K562 (cell line): ENCODE measurements around the gene CLHC1. TPM values are rescaled to one million over a fixed set of nuclear protein-coding genes. Genes with fewer than 3 reads are reported as not detected.

Experiments
- ATAC-seq: fragments of 200-7000 bp; cut with Tn5 transposase; 3 replicates; pipeline ENCODE4 v1.9.1; 2020; ENCODE audit warnings: moderate library complexity
- BruUV-seq: library from RNA; stranded (reverse); fragments of 400-500 nt; replicated peaks from 2 replicates; lab custom pipeline; 2021; lab: Mats Ljungman, UMichigan
- CTCF ChIA-PET: fragments of 300-600 bp; formaldehyde crosslinking; extraction: SDS; loops from one replicate; lab custom pipeline; 2021; ENCODE audit warnings: low intra/inter-chr PET ratio; lab: Yijun Ruan, JAX
- POLR2A ChIA-PET: fragments of 300-600, 350-650 bp; sonication (Branson Sonifier 250); formaldehyde crosslinking; extraction: SDS; loops from one replicate; lab custom pipeline; 2021; ENCODE audit warnings: antibody characterized with exemption, inconsistent platforms; lab: Yijun Ruan, JAX
- DNase-seq, 4 experiments: peaks; one replicate each; pipeline versions ENCODE4 v3.0.0 to v3.0.0-alpha.2; 2011 to 2018; ENCODE audit warnings: low spot score in 3 of 4, mixed read lengths in 3 of 4; ENCODE audit errors: extremely low read depth in 1 of 4
- FAIRE-seq: peaks from 2 replicates; lab custom pipeline; 2011; peaks lifted over from hg19 to GRCh38; lab: Jason Lieb, UNC
- H2AFZ ChIP-seq: 2 replicates; pipeline ENCODE4 v1.6.0; 2011; ENCODE audit warnings: low read depth, low read length, control low read depth, inconsistent platforms
- H3K27ac ChIP-seq: fragments of 200-600 bp; 3 replicates; pipeline ENCODE4 v1.8.0; 2011; ENCODE audit warnings: low read depth, mild to moderate bottlenecking, control low read depth, inconsistent platforms, low read length, moderate library complexity, mixed read lengths; ENCODE audit errors: extremely low read depth
- H3K27me3 ChIP-seq, 2 experiments: fragments of 300-600 bp in 1 of 2; 2 replicates in 1 of 2; 3 replicates in 1 of 2; pipeline versions ENCODE4 v1.6.0 to v1.8.0; 2011; ENCODE audit warnings: inconsistent platforms in 2 of 2, low read length in 2 of 2, mild to moderate bottlenecking in 1 of 2, mixed read lengths in 1 of 2, moderate library complexity in 1 of 2; ENCODE audit not compliant: control insufficient read depth in 2 of 2, insufficient read depth in 2 of 2
- H3K36me3 ChIP-seq: fragments of 300-600 bp; 3 replicates; pipeline ENCODE4 v1.8.0; 2011; ENCODE audit warnings: mild to moderate bottlenecking, low read length, inconsistent platforms; ENCODE audit not compliant: control insufficient read depth, insufficient read depth
- H3K4me1 ChIP-seq, 2 experiments: fragments of 200-600 bp in 1 of 2; replicated peaks in 1 of 2; 2 replicates in 1 of 2; 3 replicates in 1 of 2; pipeline versions ENCODE4 v1.5.1 to v1.8.0; 2011; ENCODE audit warnings: inconsistent platforms in 2 of 2, low read length in 2 of 2, mild to moderate bottlenecking in 1 of 2, mixed read lengths in 1 of 2, moderate library complexity in 1 of 2; ENCODE audit not compliant: control insufficient read depth in 2 of 2, insufficient read depth in 2 of 2
- H3K4me2 ChIP-seq: 2 replicates; pipeline ENCODE4 v1.6.1; 2011; ENCODE audit warnings: low read length, control low read depth, inconsistent platforms, mixed read lengths; ENCODE audit not compliant: insufficient read depth
- H3K4me3 ChIP-seq: fragments of 200-600 bp; sonication (generic), shearing (Covaris generic); 2 replicates; pipeline ENCODE4 v1.5.1; 2016; ENCODE audit warnings: control low read depth, inconsistent platforms
- H3K79me2 ChIP-seq: fragments of 200-600 bp; 3 replicates; pipeline ENCODE4 v1.8.0; 2011; ENCODE audit warnings: low read length, inconsistent platforms; ENCODE audit not compliant: control insufficient read depth, insufficient read depth
- H3K9ac ChIP-seq, 2 experiments: 2 replicates each; pipeline versions ENCODE4 v1.6.0 to v1.6.1; 2011; ENCODE audit warnings: low read depth in 2 of 2, low read length in 2 of 2, control low read depth in 1 of 2, inconsistent platforms in 1 of 2, mild to moderate bottlenecking in 1 of 2, mixed read lengths in 1 of 2; ENCODE audit not compliant: insufficient read depth in 1 of 2
- H3K9me1 ChIP-seq: one replicate; pipeline ENCODE4 v1.6.0; 2011; ENCODE audit warnings: inconsistent platforms, mild to moderate bottlenecking, low read length, moderate library complexity; ENCODE audit not compliant: control insufficient read depth, insufficient read depth
- H3K9me3 ChIP-seq: replicated peaks from 2 replicates; pipeline ENCODE4 v1.5.1; 2011; ENCODE audit warnings: low read depth, low read length, inconsistent platforms; ENCODE audit not compliant: control insufficient read depth, insufficient read depth
- H4K20me1 ChIP-seq: replicated peaks from 2 replicates; pipeline ENCODE4 v1.6.1; 2011; ENCODE audit warnings: low read length, inconsistent platforms, mixed read lengths; ENCODE audit not compliant: control insufficient read depth, insufficient read depth
- AFF1 ChIP-seq, 2 experiments: fragments of 450-650 bp; IDR thresholded peaks; 2 replicates each; pipeline ENCODE4 v1.6.1; 2018; ENCODE audit warnings: mild to moderate bottlenecking in 2 of 2, low read depth in 1 of 2; ENCODE audit not compliant: partially characterized antibody in 2 of 2
- CSDE1 ChIP-seq, 2 experiments: fragments of 450-650 bp; IDR thresholded peaks; 2 replicates each; pipeline ENCODE4 v1.6.1; 2016; ENCODE audit warnings: mild to moderate bottlenecking in 1 of 2
- ETV6 ChIP-seq, 3 experiments: fragments of 150-350 bp in 1 of 3; sonication (generic) in 1 of 3; formaldehyde crosslinking in 1 of 3; IDR thresholded peaks; 2 replicates each; pipeline versions ENCODE4 v1.6.1 to v1.8.0; 2014 to 2022; ENCODE audit warnings: borderline replicate concordance in 2 of 3, low read depth in 2 of 3, antibody characterized with exemption in 1 of 3, low read length in 1 of 3, mild to moderate bottlenecking in 1 of 3, missing genetic modification reagents in 1 of 3
- GTF2B ChIP-seq: IDR thresholded peaks from 2 replicates; pipeline ENCODE4 v1.6.1; 2011; ENCODE audit not compliant: insufficient read length; ENCODE audit errors: extremely low read depth
- HNRNPL ChIP-seq: fragments of 200-400 bp; formaldehyde crosslinking; IDR thresholded peaks from 2 replicates; pipeline ENCODE4 v1.6.1; 2017; ENCODE audit warnings: low read depth, mild to moderate bottlenecking, low read length
- MYBL2 ChIP-seq, 2 experiments: fragments of 450-650 bp in 1 of 2; sonication (generic) in 1 of 2; formaldehyde crosslinking in 1 of 2; IDR thresholded peaks; 2 replicates each; pipeline versions ENCODE4 v1.6.1 to v1.8.1; 2017 to 2022; ENCODE audit warnings: borderline replicate concordance in 1 of 2, inconsistent platforms in 1 of 2, low read depth in 1 of 2, mild to moderate bottlenecking in 1 of 2, missing genetic modification reagents in 1 of 2, moderate library complexity in 1 of 2
- NR1H2 ChIP-seq: sonication (generic); formaldehyde crosslinking; IDR thresholded peaks from 2 replicates; pipeline ENCODE4 v1.4.0; 2020; ENCODE audit warnings: mild to moderate bottlenecking, missing genetic modification reagents
- SMARCA4 ChIP-seq: fragments of 450-650 bp; IDR thresholded peaks from 2 replicates; pipeline ENCODE4 v1.6.1; 2016
- STAT5A ChIP-seq: IDR thresholded peaks from 2 replicates; pipeline ENCODE4 v1.6.1; 2012; ENCODE audit warnings: low read length, inconsistent platforms, borderline replicate concordance
- ZNF639 ChIP-seq, 2 experiments: fragments of 200-800 bp in 1 of 2; sonication (Bioruptor generic) in 1 of 2; sonication (generic) in 1 of 2; formaldehyde crosslinking in 1 of 2; IDR thresholded peaks in 1 of 2; conservative IDR thresholded peaks in 1 of 2; 2 replicates each; pipeline versions ENCODE4 v1.5.0 to v1.6.1; 2016 to 2020; ENCODE audit warnings: missing compliant biosample characterization in 1 of 2, missing genetic modification characterization in 1 of 2, missing genetic modification reagents in 1 of 2
- WGBS: fragments of 100-300 bp; shearing (Covaris generic); methylation state at CpG from one replicate; pipeline ENCODE4 v1.1.6; 2016; ENCODE audit warnings: low coverage, mixed read lengths; ENCODE audit not compliant: insufficient coverage; ENCODE audit errors: missing lambda C conversion rate; 5-methylcytosine and 5-hydroxymethylcytosine counted together
- in situ Hi-C: fragments of 300-500 bp; cut with MboI; formaldehyde crosslinking; loops from 4 replicates; pipeline ENCODE4 v1.15.0; 2018; ENCODE audit warnings: inconsistent platforms, mixed read lengths
- intact Hi-C: fragments of 100-400 bp; cut with micrococcal nuclease; formaldehyde crosslinking; loops from 2 replicates; pipeline ENCODE4 v1.14.2; 2022
- polyA plus RNA-seq, 8 experiments: library from polyadenylated mRNA; depleted of rRNA in 4 of 8; stranded (reverse) in 5 of 8; unstranded in 3 of 8; fragments of >200 nt; fragmentation: Nextera tagmentation in 2 of 8; fragmentation: Illumina TruSeq in 1 of 8; extraction: Ambion mirVana in 2 of 8; extraction: Trizol in 1 of 8; gene quantifications; 2 replicates each; pipeline versions ENCODE4 v1.2.1 to v1.2.3, GENCODE V29; 2011 to 2014; ENCODE audit warnings: inconsistent platforms in 1 of 8, missing spikeins in 1 of 8
- total RNA-seq, 7 experiments: library from RNA; depleted of rRNA in 6 of 7; stranded (reverse); fragments of >200 nt in 6 of 7; fragmentation: Illumina TruSeq in 2 of 7; extraction: Trizol in 2 of 7; gene quantifications; 2 replicates each; pipeline versions ENCODE4 v1.2.1 to v1.2.3, GENCODE V29; 2011 to 2021; ENCODE audit warnings: low replicate concordance in 1 of 7

The CLHC1 gene
- total and polyA plus RNA-seq, 9 of the 15 experiments (the other 6 are each of a cell fraction or from before 2014, with no cell fraction given) = 3.7 to 14.3 (median 8.6) TPM

GRCh38 chr2:55233658-55233940, 1.5 kb upstream of the CLHC1 start (continued):
- no peak for TF ChIP-seq ETV6 (IDR thresholded peaks at IDR 0.05; ENCODE audit: borderline replicate concordance in 1 of 2, low read depth in 2 of 2, low read length in 1 of 2)
- TF ChIP-seq ETV6 (CRISPR knock-in tag; IDR thresholded peaks at IDR 0.05; ENCODE audit: borderline replicate concordance) = no peak
- TF ChIP-seq AFF1 (IDR thresholded peaks at IDR 0.05; ENCODE audit: low read depth in 1 of 2, partially characterized antibody in 2 of 2) = no peak

- in situ Hi-C loops = no loop called here
- H3K4me3 ChIP-seq = peak overlapping the region; percentile 79
- CTCF ChIA-PET = interaction anchor here (0.6 kb wide), 1 partner anchor 710 kb away, joined by 3 read pairs; no protein-coding TSS in a partner anchor
- peak; percentile 37 to 50 (median 46) for DNase-seq
- H3K9ac ChIP-seq = peak overlapping the region; percentile 99 to 100
- H3K4me2 ChIP-seq = peak overlapping the region; percentile 96
- peaks cover 67% of the 10 kb centered on the region for H3K79me2 ChIP-seq
- ATAC-seq = peak; percentile 36
- H3K27ac ChIP-seq = peak overlapping the region; percentile 99
- peaks cover 14 to 32% of the 10 kb centered on the region in 2 experiments for H3K4me1 ChIP-seq
- WGBS = 1% methylated on average over 33 of the region's 33 CpGs
- peaks cover 47% of the 10 kb centered on the region for H3K36me3 ChIP-seq
- TSS peak; percentile 59 for BruUV-seq
- intact Hi-C loops = loop anchor here (2.0 to 5.0 kb wide), 3 partner anchors 181 to 384 kb away; partner anchors contain the start of genes CCDC88A, PPP4R3B and RTN4
- no peaks in the 10 kb centered on the region; the same call in 1 of the 2 replicates for H4K20me1 ChIP-seq
- POLR2A ChIA-PET = interaction anchor here (0.9 to 1.4 kb wide), 13 partner anchors 9 to 287 kb away, joined by 3 to 12 read pairs (median 4); partner anchors contain the start of genes CFAP36 and RTN4
- H3K9me1 ChIP-seq = no peaks in the 10 kb centered on the region
- H3K27me3 ChIP-seq = no peaks in the 10 kb centered on the region
- H2AFZ ChIP-seq = peak overlapping the region; percentile 100
- no peaks in the 10 kb centered on the region for H3K9me3 ChIP-seq
- no peak for FAIRE-seq
- TF ChIP-seq SMARCA4 = no peak
- no peak for TF ChIP-seq STAT5A
- 0 out of 2 replicates have a peak, but pooled peaks have one; percentile 31 for TF ChIP-seq HNRNPL
- TF ChIP-seq ZNF639 (CRISPR knock-in tag; conservative IDR thresholded peaks at IDR 0.05 in 1 of 2, IDR thresholded peaks at IDR 0.05 in 1 of 2) = 0 out of 4 replicates have a peak, but pooled peaks of 1 of the 2 experiments have one; percentile 0
- no peak for TF ChIP-seq GTF2B
- TF ChIP-seq CSDE1 (IDR thresholded peaks at IDR 0.05) = no peak
- peak; percentile 60; the same call in 1 of the 2 replicates for TF ChIP-seq NR1H2 (CRISPR knock-in tag)
- no peak for TF ChIP-seq MYBL2 (IDR thresholded peaks at IDR 0.05; ENCODE audit: low read depth)
- TF ChIP-seq MYBL2 (CRISPR knock-in tag; IDR thresholded peaks at IDR 0.05; ENCODE audit: borderline replicate concordance) = no peak
Measured at GRCh38 chr2:55232863-55233657, 967 bp upstream of the CLHC1 start.
